Measurements from ENCODE around the gene GDI2. TPM values are rescaled to one million over a fixed set of nuclear protein-coding genes. Genes with fewer than 3 reads are reported as not detected.

Gene GDI2
- total and polyA plus RNA-seq, 2 of the 13 experiments (the other 11 are each of a cell fraction or from before 2014, with no cell fraction given) = 153 to 477 TPM

- TF ChIP-seq GABPB1 (CRISPR knock-in tag; IDR thresholded peaks at IDR 0.05) (peak; percentile 72), HMGXB3 (CRISPR knock-in tag; IDR thresholded peaks at IDR 0.05; ENCODE audit: borderline replicate concordance) (no peak), TRAFD1 (CRISPR knock-in tag; IDR thresholded peaks at IDR 0.05; ENCODE audit: borderline replicate concordance) (no peak), ZNF33B (CRISPR knock-in tag; IDR thresholded peaks at IDR 0.05) (peak; percentile 55; the same call in 1 of the 2 replicates), MYNN (CRISPR knock-in tag; IDR thresholded peaks at IDR 0.05; ENCODE audit: low read depth) (no peak), RELA (CRISPR knock-in tag; IDR thresholded peaks at IDR 0.05) (0 out of 2 replicates have a peak, but pooled peaks have one; percentile 18), ZNF557 (CRISPR knock-in tag; IDR thresholded peaks at IDR 0.05) (no peak), SP5 (CRISPR knock-in tag; IDR thresholded peaks at IDR 0.05; ENCODE audit: borderline replicate concordance, low read depth) (no peak), ZNF607 (CRISPR knock-in tag; IDR thresholded peaks at IDR 0.05; ENCODE audit: borderline replicate concordance) (peak; percentile 21; the same call in 1 of the 2 replicates), ZNF382 (CRISPR knock-in tag; IDR thresholded peaks at IDR 0.05; ENCODE audit: borderline replicate concordance) (no peak), FOXK1 (CRISPR knock-in tag; IDR thresholded peaks at IDR 0.05; ENCODE audit: borderline replicate concordance, low read depth) (peak; percentile 35; the same call in 1 of the 2 replicates)
- TF ChIP-seq, protein P1, sequence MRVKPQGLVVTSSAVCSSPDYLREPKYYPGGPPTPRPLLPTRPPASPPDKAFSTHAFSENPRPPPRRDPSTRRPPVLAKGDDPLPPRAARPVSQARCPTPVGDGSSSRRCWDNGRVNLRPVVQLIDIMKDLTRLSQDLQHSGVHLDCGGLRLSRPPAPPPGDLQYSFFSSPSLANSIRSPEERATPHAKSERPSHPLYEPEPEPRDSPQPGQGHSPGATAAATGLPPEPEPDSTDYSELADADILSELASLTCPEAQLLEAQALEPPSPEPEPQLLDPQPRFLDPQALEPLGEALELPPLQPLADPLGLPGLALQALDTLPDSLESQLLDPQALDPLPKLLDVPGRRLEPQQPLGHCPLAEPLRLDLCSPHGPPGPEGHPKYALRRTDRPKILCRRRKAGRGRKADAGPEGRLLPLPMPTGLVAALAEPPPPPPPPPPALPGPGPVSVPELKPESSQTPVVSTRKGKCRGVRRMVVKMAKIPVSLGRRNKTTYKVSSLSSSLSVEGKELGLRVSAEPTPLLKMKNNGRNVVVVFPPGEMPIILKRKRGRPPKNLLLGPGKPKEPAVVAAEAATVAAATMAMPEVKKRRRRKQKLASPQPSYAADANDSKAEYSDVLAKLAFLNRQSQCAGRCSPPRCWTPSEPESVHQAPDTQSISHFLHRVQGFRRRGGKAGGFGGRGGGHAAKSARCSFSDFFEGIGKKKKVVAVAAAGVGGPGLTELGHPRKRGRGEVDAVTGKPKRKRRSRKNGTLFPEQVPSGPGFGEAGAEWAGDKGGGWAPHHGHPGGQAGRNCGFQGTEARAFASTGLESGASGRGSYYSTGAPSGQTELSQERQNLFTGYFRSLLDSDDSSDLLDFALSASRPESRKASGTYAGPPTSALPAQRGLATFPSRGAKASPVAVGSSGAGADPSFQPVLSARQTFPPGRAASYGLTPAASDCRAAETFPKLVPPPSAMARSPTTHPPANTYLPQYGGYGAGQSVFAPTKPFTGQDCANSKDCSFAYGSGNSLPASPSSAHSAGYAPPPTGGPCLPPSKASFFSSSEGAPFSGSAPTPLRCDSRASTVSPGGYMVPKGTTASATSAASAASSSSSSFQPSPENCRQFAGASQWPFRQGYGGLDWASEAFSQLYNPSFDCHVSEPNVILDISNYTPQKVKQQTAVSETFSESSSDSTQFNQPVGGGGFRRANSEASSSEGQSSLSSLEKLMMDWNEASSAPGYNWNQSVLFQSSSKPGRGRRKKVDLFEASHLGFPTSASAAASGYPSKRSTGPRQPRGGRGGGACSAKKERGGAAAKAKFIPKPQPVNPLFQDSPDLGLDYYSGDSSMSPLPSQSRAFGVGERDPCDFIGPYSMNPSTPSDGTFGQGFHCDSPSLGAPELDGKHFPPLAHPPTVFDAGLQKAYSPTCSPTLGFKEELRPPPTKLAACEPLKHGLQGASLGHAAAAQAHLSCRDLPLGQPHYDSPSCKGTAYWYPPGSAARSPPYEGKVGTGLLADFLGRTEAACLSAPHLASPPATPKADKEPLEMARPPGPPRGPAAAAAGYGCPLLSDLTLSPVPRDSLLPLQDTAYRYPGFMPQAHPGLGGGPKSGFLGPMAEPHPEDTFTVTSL (CRISPR knock-in tag; IDR thresholded peaks at IDR 0.05; ENCODE audit: borderline replicate concordance) = no peak
- TF ChIP-seq, protein P2, sequence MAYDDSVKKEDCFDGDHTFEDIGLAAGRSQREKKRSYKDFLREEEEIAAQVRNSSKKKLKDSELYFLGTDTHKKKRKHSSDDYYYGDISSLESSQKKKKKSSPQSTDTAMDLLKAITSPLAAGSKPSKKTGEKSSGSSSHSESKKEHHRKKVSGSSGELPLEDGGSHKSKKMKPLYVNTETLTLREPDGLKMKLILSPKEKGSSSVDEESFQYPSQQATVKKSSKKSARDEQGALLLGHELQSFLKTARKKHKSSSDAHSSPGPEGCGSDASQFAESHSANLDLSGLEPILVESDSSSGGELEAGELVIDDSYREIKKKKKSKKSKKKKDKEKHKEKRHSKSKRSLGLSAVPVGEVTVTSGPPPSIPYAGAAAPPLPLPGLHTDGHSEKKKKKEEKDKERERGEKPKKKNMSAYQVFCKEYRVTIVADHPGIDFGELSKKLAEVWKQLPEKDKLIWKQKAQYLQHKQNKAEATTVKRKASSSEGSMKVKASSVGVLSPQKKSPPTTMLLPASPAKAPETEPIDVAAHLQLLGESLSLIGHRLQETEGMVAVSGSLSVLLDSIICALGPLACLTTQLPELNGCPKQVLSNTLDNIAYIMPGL (CRISPR knock-in tag; IDR thresholded peaks at IDR 0.05; ENCODE audit: borderline replicate concordance in 1 of 2, low read depth in 1 of 2) = peak; percentile 47 to 57; a peak in 3 of 4 replicates
These were observed 27.4 kb upstream of the GDI2 start (continued) for GRCh38 chr10:5840314-5841307.
